ENCODE data around the gene INPP5A.
"Not testable (repeated sequence)": the region's sequence is repeated elsewhere in the genome, so short reads cannot be mapped to it uniquely, and the experiment has no call there.

Gene INPP5A

DNA sequence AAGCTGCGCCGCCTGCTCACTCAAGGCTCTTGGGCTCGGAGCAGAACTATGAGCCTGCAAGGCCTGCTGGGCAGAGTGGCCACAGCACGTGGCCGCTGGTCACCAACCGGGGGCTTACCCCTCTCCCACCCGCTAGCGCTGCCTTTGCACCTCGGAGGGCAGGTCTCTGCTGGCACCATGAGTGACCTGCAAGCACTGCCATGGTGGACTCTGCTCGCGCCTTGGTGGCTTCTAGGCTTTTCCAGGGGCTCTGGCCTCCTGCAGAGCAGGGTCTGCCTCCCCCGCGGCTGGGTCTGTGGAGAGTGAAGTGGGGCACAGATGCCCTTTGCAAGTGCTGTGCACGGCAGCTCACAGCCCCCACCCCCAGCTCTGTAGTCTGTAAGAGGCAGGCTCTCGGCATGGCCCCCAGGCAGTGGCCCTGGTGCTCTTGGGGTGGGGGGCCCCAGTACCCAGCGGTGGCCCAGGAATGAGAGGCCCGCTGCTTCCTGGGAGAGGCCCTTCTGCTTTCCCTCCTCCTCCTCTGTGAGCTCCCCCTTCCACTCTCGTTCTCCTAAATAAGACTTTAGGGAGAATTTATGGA is 119.6 kb downstream of the INPP5A start:
- DNase-seq (ENCODE audit: low read depth, low spot score), result no peak

DNA sequence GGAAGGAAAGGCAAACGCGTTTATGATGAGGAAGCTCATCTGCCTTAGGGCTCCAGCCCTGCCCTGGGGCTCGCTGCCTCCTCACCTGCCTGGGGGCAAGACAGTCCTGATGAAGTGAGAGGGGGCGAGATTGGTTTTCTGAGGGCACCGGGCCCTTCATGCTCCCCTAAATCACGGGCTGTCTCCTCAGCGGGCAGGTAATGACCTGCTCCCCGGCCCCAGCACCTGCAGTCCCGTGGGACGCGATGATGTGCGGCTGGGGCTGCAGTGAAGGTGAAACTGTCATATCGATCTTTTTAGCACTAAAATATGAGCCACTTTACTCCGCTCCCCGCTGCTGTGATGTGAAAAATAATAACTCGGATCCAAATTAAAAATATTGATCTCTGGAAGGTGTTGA is 120.2 kb downstream of the INPP5A start:
- DNase-seq (ENCODE audit: low read depth, low spot score), result no peak

- no peak for DNase-seq (ENCODE audit: low read depth, low spot score)
These were observed 121.1 kb downstream of the INPP5A start for GRCh38 chr10:132658546-132659205.

GRCh38 chr10:132659206-132660091 is 121.9 kb downstream of the INPP5A start:
- no peak for DNase-seq (ENCODE audit: low read depth, low spot score)

- no peak for DNase-seq (ENCODE audit: low read depth, low spot score)
These were observed 122.8 kb downstream of the INPP5A start for GRCh38 chr10:132660385-132660784.

DNA sequence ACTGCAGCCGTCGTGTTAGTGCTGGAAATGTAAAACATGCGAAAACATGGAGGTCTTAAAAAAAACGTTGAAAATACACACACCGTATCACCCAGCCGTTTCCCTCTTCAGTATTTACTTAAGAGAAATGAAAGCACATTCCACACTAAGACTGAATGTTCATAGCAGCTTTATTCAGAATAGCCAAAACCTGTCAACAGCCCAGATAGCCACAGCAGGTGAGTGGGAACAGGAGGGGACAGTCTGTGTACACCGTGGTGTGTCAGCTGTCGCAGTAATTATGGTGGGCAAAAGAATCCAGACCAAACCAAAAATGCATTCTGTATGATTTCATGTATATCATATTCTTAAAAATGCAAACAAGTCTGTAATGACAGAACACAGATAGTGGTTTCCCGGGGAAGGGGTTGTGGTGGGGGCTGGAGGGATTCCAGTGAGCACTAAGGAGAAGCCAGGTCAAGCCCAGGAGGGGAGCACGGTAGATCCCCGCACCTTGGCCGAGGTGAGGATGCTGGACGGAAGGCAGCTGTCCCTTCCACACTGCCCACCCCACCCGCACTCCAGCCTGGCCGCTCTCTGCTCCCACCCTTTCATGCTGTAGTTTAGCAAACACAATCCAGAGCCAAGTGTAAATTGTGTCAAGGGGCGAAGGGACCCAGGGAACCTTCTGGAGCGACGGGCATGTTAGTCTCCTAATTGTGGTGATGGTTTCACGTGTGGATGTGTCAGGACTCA is 124.8 kb downstream of the INPP5A start:
- DNase-seq (ENCODE audit: low read depth, low spot score), result no peak

DNA sequence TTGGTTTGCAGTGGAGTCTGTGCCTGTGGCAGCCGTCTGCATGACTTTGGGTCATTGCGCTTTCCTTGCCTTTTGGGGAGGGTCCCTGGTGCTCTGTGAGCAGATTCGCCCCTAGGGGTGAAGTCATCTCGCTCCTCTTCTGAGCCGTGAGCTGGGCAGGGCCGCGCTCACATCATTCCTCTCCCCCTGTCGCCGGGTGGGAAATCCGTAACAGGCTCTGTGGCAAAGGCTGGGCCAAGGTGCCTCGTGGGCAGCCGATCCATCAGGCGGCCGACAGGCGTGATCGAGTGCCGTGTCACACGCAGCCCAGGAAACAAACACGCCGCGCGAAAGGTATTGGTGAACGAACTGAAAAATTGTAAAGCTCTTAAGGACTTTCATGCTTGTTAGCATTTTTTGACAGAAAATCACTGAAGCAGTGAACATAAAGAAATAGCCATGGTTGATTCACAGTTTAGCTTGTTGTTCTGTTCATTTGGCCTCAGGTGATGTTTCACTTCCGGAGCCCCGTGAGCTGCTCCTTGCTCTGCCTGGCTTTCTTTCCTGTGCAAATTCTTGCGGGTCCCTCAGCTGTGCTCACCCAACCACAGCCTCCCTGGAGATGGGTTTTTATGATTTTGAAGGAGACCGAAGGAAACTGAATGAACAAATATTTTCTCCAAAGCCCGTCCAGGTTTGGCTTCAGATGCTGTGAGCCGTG is 126.2 kb downstream of the INPP5A start:
- no peak for DNase-seq (ENCODE audit: low read depth, low spot score)

GRCh38 chr10:132664407-132664806 is 126.8 kb downstream of the INPP5A start:
- no peak for DNase-seq (ENCODE audit: low read depth, low spot score)

- DNase-seq (ENCODE audit: low read depth, low spot score), result no peak
These were observed 127.3 kb downstream of the INPP5A start for GRCh38 chr10:132664883-132665282.

DNA sequence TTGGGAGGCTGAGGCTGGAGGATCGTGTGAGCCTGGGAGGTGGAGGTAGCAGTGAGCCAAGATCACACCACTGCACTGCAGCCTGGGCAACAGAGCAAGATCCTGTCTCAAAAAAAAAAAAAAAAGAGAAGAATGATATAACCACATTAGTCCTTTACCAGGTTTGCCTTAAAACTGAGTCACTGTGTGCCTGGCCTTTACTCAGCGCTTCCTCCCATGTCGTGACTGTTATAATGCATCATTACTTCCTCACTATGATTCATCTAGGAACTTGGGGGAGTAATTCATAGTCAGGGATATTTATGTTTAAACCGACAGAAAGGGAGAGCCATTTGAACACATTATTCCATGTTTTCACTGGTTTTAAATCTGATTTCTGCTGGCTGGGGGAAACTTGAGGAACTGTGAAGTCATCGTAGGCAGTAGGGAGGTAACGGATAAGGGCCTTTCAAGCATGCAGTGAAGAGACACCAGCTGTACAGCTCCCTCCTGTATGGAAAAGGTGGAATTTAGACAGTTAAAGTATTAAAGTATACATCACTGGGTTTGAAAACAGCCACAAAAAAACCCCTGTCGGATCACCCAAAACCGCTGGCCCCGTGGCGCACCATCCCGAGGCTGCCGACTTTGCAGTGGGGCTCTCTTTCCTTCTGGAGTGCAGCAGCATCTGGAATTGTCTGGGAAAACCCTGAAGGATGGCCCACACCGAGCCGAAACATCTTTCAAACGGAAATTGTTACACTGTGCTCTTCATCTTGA is 128.5 kb downstream of the INPP5A start:
- DNase-seq (ENCODE audit: low read depth, low spot score), result peak; percentile 62

GRCh38 chr10:132666705-132667341 is 129.2 kb downstream of the INPP5A start:
- DNase-seq (ENCODE audit: low read depth, low spot score), result no peak

- DNase-seq (ENCODE audit: low read depth, low spot score), result peak; percentile 71
These were observed 129.9 kb downstream of the INPP5A start for GRCh38 chr10:132667342-132668047.

DNA sequence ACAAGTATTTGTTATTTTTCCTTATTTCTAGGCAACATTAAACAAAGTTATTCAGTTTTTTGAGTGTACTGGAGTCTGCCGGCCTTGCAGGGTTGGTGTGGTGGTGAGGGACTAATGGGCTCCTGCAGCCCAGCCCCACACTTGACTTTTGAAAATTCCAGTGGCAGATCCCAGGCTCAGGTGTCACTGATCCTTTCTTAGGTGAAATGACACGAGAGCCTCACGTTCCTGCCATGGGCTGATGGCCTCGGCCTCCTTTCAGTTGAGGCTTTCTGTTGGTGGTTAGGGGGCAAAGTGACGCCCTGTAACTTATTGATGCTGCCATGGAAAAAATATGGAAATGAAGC is 130.4 kb downstream of the INPP5A start:
- DNase-seq (ENCODE audit: low read depth, low spot score), result no peak

DNA sequence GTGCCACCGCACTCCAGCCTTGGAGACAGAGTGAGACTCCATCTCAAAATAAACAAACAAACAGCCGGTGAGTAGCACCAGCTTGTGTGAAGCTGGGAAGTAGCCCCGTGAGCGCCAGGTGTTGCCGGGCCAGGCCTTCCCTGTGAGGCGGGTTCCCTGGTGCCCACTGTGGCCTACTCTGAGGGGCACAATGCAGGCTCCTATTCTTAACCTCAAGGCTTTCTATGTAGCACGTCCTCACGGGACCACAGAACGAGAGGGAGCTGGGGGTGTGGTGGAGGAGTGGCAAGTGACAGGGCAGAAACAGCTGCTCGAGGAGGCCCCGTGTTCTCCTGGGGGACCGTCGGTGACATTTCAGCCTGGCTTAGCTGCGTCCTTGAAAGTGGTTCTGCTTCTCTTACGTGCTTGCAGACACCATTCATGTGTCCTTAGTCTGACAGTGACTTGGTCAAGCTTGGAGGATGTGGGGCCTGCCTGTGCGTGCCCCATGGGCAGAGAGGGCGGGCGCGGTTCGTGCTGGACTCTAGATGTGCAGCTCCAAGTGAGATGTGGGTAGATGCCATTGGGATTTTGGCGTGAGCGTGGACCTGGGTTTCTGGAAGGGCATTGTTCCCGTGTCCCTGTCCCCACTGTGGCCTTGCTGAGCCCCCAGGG is 131.7 kb downstream of the INPP5A start:
- DNase-seq (ENCODE audit: low read depth, low spot score), result no peak

GRCh38 chr10:132670546-132671227 is 133.1 kb downstream of the INPP5A start:
- DNase-seq (ENCODE audit: low read depth, low spot score), result no peak

DNA sequence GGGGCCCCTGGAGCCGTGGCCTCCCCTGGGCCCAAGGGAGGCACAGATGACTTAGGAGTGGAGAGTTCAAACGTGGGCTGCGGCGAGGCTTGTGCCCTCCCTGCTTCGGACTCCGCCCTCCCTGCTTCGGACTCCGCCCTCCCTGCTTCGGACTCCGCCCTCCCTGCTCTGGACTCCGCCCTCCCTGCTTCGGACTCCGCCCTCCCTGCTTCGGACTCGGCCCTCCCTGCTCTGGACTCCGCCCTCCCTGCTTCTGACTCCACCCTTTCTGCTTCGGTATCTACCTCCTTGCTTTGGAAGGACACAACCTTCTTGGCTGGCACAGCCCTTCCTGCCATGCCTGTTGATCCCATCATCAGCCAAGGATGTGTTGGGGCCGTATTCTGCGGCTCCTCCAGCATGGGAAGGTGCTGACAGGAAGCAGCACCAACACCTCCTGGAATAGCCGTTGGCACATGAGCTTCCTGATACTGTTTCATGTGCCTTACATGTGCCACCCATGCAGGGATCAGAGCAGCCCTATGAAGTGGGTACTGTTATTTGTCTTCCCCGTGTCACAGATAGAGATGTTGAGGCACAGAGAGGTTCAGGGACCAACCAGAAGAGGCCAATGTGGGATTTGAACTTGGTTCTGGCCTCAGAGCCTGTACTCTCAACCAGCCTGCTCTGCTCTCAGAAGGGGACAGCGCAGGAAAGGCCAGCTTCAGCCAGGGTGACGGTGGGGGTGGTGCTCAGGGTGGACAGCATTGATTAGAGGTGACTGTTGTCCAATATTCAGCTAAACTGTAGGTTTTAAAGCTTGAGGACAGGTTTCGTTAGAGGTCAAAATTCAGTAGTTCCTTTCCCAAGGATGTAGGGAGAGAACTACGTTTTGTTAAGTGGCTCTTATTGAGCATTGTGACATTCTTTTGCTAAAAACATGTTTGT is 133.9 kb downstream of the INPP5A start:
- DNase-seq (ENCODE audit: low read depth, low spot score), result no peak

- not testable (repeated sequence) for DNase-seq (ENCODE audit: low read depth, low spot score)
These were observed 136.2 kb downstream of the INPP5A start for GRCh38 chr10:132673746-132674145.
